HG03095 (cell line): ENCODE results near the gene RASGRF2.
"Not testable (repeated sequence)": the region's sequence is repeated elsewhere in the genome, so short reads cannot be mapped to it uniquely, and the experiment has no call there.

Source experiments
- ATAC-seq: cut with Tn5 transposase; IDR thresholded peaks from one replicate; pipeline ENCODE4 v1.9.1; 2021; ENCODE audit warnings: moderate library complexity; ENCODE audit not compliant: unreplicated experiment

RASGRF2 gene

DNA sequence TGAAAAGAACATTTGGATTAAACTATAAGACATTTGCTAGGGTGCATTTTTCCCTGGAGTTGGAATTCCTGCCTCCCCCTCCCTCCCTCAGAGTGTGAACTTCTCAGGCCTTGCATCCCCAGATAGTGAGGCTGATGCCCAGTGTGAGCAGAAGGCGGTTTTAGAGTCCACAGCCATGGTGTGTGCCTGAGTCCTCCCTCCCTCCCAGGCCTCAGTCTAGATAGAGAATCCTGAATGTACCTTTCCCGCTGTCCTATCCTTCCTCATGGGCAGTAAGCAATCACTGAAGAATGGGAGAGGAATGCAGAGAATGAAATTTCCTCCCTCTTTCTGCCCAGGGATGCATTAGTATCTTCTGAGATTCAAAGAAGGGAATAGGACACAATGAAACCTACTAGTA is 108.5 kb downstream of the RASGRF2 start:
- ATAC-seq, result no peak

DNA sequence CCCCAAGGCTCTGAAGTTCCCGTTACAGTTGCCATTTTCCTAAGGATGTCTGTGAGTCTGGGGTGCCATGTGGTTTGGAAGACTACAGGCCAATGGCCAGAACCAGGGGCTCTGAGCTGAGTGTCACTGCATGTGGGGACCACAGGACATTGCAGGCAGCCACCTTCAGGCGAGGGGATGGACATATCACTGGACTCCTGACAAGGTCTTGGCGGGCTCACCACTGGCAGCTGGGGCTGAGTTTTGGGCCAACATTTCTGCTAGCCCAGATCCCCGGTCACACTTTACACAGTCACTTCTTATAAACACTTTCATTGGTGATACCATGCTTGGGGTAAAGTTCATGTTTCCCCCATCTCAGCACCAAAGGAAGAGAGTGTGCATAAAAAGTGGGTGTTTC is 109.8 kb downstream of the RASGRF2 start:
- no peak for ATAC-seq

DNA sequence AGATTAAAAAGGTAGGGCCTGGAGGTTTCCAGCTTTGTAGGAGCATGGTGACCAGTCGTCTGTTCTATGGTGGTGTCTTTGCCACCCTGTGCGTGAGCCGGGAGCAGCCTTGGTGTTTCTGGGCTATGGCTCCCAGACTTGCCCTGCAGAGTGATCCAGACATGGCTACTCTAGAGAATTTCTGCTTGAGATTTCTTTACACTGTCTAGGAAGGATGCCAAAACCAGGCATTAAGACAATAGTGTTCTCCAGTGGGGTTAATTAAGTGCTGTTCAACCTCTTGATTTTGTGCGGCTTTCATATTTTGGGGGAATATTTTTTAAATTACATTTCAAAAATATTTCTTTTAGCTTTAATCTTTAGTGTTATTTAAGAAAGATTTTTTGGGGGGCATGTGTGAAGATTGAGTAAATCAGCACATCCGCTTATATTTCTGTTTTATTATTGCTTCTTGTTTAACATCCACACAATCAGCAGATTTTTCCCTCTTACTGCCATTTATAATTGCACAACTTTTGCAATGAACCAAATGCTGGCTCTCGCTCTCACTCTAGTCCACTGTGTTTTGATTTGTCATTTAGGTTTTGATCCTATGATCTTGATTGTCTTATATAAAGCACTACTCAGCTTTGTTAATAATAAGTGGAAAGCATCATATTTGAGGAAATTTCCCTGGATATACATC is 110.5 kb downstream of the RASGRF2 start:
- ATAC-seq, result no peak

DNA sequence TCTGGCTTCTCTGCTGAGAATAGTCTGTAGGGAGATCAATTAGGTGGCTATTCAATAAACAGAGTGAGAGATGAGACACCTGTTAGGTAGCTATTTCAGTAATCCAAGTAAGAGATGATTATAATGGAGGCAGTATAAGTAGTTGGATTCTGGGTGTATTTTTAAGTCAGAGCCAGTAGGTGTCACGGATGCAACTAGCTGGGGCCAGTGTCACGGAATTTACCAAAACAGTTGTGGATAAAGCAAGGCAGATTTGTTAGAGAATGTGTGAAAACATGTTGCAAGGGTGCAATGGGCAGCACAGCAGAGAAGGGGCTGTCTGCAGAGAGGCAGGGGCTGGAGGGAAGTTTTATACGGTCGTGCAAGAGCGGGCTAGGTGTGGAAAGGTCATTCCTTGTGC is 114.9 kb downstream of the RASGRF2 start:
- ATAC-seq, result no peak

DNA sequence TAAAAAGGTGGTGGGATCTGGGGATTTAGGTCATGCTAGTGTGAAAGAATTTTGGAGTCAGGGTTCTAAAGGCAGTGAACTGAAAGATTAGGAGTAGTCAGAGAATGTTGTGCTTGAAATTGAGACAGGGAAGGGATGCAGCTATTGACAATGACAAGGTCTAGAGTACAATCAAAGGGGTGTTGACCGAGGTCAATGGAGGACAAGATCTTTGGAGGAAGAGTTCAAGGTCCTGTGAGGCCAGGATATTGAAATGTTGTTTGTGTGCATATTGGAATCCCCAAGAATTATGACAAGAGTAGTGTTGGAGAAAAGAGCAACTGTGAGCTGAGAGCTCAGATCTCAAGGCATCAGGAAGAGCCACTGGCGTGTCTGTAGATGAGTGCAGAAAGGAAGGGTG is 116.9 kb downstream of the RASGRF2 start:
- no peak for ATAC-seq

DNA sequence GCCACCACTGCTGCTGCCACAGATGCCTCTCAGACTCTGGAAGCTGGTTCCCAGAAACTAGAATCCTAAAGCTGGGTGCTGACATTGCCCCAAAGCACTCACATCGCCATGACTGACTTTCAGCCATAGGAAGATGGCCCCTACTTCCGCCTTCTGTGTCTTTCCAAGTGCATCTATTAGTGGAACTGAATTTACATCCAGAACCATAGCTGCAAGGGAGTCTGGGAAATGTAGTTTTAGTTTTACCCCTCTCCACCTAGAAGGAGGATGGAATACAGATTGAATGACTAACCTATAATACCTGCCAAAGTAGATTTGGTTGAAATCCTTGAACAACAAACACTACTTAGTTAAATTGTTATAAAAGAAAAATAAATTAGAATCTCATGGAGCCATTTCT is 118.8 kb downstream of the RASGRF2 start:
- ATAC-seq, result no peak

DNA sequence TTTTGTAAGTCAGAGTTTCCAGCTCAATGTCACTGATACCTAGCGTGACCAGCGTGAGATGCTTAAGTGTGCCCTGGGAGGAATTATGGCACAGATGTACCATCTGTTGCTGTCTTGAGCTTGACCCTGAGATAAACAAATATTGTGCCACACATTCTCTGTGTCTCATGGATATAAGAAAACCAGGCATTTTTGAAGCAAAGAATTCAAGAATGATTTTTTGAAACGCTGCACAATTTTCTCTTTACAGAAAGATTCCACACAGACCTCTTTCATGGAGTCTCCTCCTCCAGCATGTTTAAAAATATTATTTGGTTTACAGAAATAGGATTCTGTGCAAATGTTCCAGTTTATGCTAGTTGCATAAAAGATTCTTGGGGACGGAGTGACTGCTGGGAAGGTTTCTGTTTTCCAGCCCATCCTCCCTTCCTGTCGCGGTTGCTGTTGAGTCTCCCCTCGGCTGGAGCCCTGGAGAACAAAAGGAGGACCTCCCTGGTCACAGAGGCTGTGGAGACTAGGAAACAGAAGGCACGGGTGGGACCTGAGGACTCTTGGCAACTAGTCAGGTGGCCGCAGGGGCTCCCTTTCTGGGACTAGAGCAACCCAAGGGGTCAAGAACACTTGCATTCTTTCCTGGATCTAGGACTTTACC is 120.8 kb downstream of the RASGRF2 start:
- no peak for ATAC-seq

DNA sequence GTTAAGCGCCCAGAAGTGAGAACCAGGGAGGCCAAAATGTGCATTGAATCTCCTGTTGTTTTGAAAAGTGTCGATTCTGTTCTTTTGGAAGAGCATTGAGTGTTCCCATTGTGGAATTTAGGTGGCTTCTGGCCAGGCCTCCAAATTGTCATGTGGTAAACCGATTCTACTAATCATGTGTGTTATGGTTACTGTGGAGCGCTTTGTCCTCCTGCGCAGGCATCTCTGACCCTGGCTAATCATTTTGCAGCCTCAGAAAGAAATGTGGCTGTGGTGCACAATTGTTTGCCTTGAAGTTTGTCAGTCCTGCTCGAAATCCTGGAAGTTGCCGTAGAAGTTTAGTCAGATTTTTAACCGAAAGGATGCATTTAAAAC is 121.3 kb downstream of the RASGRF2 start:
- ATAC-seq, result no peak

DNA sequence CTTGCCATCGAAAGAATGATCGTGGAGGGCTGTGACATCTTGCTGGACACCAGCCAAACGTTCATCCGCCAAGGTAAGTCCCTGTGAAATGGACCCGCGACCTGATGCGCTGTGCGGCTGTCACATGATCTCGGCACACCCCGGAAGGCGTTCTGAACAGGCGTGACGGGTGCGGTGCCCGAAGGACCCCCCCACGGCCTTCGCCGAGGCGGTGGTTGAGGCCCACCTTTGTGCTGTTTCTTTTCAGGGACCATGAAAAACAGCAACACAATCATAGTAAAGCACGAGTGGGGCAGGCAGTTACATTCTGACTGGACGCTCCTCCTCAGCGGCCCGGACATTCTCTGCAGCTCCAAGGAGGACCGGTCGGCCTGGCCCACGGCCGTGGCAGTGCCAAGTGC is 126.7 kb downstream of the RASGRF2 start:
- no peak for ATAC-seq

DNA sequence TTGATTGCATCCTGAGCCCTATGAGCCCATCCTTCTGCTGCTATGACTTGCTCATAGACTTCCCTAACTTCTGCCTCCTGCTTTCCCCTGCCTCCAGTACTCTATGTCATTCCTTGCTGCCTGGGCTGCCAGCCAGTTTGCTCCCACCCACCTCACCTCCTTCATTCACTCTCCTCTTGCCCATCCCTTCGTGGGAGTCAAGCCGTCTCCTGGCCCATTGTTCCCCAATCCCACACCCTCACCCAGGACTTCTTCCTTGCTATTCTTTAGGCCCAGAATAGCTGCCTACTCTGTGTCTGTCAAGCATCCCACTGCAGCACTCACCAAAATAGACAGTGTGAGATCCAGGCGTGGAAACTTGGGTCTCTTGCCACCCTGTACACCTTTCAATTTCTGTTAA is 131.0 kb downstream of the RASGRF2 start:
- no peak for ATAC-seq

DNA sequence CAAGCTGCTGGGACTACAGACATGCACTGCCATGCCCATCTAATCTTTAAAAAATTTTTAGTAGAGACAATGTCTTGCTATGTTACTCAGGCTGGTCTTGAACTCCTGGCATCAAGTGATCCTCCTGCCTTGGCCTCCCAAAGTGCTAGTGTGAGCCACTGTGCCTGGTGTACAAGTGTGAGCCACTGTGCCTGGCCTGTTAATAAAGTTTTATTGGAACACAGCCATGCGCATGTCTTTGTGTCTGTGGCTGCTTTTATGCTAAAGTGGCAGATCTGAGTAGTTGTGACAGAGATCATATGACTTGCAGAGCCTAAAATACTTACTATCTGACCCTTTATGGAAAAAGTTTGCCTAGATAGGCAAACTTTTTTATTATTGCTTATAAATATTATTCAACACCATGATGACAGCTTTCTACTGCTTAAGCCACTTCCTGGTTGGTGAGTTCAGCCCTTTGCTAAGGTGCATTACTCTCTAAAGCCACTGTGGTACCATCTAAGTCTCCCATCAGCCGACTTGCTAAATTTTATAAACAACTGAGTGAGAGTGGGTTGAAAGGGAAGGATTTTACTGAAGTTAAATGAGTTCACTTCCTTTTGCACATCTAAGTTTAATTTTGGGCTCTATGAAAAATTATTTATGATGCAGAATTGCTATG is 133.5 kb downstream of the RASGRF2 start:
- no peak for ATAC-seq

DNA sequence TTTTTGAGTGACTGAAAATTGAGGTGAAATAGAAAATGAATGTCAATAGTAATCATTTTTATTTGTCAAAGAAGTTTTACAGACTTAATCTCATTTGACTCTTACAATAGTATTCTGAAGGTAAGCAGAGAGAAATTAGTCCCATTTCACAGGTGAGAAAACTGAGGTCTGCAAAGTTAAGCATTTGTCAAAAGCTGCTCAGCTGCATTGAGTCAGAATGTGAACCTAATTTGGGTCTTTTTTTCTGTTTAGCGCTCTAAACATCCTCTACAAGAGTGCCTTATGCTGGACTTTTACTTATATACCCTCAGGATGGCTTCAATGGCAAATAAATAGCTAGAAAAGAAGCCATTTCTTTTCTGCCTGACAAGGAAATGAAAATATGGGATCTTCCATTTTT is 135.7 kb downstream of the RASGRF2 start:
- no peak for ATAC-seq

DNA sequence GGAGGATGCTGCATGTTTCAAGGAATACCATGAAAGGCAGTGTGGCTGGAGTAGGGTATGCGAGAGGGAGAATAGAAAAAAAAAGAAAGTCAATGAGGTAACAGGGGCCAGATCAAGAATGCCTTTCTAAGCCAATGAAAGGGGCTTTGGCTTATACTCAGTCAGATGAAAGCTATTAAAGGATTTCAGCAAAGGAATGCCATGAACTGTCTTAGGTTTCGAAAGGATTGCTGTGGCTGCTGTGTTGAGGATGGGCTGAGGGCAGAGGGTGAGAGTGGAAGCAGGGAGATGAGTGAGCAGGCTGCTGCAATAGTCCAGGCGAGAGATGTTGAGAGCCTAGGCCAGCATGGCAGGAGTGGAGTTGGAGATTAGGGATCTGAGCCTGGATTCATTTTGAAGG is 137.6 kb downstream of the RASGRF2 start:
- ATAC-seq, result no peak

DNA sequence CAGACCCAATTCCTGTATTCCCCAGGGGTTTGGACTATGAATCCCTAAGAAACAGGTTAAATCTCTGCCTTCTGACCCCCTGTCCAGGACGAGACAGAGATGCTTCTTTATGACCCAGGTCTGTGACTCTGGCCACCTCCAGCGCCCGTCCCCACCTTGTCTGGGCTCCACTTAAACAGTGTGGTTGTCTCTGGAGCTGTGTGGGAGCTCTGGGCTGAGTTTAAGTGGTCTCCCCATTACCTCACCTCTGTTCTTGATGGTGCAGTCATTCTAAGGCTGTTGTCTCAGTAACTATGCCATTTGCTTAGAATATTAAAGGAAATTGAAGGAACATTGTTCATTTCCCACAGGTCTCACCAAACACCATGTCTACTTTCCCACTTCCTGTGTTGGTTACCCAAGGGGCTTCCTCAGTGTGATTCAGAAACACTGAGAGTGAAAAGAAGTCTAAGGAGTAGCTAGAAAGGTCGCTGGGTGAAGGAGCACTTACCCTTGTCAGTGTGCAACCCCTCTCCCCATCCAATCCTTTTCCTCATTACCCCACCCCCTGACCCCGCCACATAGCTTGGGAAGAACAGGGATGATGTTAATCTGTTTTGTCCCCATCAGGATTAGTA is 145.2 kb downstream of the RASGRF2 start:
- no peak for ATAC-seq

DNA sequence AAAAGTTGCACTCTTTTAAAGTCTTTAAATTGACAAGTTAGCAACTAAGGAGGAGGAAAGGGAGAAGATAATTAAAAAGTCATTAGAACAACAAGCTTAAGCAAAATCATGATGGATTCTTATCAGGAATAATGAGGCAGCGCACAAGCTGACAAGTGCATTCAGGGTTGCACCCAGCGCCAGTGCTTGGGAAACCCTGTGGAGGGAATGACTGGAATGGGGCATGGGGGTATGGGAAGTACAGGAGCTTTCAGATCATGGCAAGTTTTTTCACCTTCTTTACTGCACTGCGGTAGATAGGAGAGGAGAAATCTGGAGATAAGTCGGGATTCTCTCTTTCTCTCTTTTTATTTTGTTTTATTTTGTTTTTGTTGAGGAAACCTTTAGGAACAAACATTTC is 155.1 kb downstream of the RASGRF2 start:
- ATAC-seq, result no peak

DNA sequence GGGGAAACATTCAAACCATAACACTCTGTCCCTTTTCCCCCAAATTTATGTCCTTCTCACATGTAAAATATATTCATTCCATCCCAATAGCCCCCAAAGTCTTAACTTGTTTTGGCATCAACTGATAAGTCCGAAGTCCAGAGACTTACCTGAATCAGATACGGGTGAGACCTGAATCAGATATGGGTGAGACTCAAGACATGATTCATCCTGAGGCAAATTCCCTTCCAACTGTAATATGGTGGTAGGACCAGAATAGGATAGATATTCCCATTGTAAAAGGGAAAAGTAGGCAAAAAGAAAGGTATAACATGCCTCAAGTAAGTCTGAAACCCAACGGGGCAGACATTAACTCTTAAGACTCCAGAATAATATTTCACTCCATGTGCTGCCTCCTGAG is 157.4 kb downstream of the RASGRF2 start:
- ATAC-seq, result no peak

DNA sequence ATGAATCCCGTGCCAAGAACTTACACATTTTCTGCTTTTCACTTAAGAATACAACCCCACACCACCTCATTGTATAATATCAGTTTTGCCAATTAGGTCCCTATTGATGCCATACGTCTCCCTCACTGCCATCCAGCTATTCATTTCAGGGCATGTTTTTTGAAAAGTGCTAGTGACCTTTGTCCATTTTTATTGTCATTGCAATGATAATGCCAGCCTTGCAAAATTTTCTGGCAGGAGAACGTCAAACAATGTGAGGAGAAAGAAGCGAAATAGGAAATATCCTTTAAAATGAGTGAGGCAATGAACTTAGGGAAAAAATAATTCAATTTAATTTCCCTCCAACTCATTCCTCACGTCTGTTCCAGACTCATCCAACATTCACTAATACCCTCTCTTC is 161.1 kb downstream of the RASGRF2 start:
- no peak for ATAC-seq

DNA sequence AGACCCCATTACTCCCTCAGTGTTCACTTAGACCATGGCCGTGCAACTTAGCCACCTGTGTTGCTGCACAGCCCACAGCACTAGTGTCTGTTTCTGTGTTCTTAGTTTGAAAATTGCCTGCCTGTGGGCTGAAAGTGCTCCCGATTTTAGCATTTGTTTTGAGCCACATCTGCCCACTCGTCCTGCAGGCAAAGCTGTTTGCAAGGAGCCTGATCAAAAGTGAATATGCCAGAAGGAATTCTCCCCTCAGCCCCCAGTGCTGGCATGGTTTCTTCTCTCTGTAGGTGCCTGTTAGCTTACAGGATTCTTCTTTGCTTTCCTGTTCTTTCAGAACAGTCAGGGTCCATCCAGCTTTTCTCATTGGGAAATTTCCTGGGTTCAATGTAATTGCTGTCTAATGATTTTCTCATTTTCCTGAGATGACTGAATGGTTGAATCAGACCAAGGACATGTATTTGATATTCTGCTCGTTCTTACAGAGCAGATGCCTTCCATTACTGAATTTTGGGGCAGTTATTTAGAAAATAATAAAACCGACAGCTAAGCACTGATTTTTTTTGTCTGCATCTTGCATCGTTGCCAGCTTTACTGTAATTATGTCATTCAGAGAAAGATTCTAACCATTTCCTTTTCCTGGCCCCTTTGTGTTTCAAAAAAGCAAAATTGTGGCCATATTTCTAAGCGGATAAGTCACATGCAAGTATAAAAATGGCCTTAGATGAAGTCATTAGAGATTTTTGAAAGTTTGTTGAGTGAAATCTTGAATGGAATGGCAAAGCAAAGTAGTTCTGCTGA is 161.9 kb downstream of the RASGRF2 start:
- ATAC-seq, result no peak

DNA sequence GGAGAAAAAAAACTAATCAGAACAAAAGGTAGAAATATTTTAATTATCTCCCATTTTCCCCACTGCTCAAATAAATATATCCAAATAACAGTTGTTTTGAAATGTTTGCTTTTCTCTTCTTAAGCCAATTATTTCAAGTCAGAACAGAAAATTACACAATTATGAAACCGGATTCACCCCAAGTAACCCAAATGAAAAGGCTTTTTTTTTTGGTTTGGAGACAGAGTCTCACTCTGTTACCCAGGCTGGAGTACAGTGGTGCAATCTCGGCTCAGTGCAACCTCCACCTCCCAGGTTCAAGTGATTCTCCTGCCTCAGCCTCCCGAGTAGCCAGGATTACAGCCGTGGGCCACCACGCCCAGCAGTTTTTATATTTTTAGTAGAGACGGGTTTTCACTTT is 164.5 kb downstream of the RASGRF2 start:
- not testable (repeated sequence) for ATAC-seq

DNA sequence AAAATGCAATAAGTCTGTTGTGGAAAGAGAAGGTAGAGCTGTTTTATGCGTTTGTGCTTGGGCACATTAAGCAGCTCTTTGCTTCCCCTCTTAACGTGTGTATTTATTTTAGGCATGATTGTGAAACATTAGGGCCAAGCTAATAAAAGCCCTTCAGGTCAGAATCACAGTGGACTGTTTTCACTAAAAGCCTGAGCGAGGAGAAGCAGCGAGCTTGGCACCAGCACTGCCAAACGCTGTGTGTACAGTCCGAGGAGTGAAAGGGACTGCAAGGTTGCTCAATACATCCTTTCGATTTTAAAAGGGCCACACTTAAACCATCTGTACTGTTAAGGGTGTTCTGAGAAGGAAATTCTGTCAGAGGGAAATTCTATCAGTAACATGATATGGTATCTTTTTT is 165.8 kb downstream of the RASGRF2 start:
- ATAC-seq, result no peak

DNA sequence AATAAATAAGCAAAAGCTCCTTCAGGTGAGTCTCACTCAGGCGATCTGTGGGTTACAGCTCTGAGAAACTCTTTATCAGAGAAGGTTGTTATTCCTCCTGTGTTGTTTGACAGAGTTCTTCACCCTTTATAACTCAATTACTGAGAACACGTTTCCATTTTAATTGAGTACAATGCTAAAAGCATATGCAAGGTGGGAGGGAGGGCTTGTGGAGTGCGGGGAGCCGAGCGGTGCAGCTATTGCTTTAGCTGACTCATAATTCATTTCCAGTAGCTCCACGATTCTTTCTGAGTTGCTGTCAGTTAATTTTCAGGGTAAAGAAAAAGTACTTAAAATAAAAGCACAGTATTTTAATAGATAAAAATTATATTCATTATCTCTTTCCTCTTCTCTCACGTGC is 168.3 kb downstream of the RASGRF2 start:
- ATAC-seq, result no peak
